CD4-positive, alpha-beta T cell treated with Interferon gamma for 1 hour (primary cell): ENCODE data around the gene AMIGO2.

Experiments
- DNase-seq: peaks from one replicate; pipeline ENCODE4 v3.0.0-alpha.2; 2020

The AMIGO2 gene

GRCh38 chr12:47032644-47033043 is 47.1 kb downstream of the AMIGO2 start:
- peak; percentile 1 for DNase-seq

GRCh38 chr12:47029903-47030302 is 49.9 kb downstream of the AMIGO2 start:
- DNase-seq, result no peak

- no peak for DNase-seq
Measured at GRCh38 chr12:47028981-47029708, 50.6 kb downstream of the AMIGO2 start.

GRCh38 chr12:47028186-47028585 is 51.6 kb downstream of the AMIGO2 start:
- no peak for DNase-seq
